ENCODE data around the gene APOA5. TPM values are rescaled to one million over a fixed set of nuclear protein-coding genes. Genes with fewer than 3 reads are reported as not detected.
"Not testable (repeated sequence)": the region's sequence is repeated elsewhere in the genome, so short reads cannot be mapped to it uniquely, and the experiment has no call there.

Gene APOA5
- total RNA-seq, 5 donors from 2014 or later (not counting 1 experiment from before 2014, with no cell fraction given) = 0.19 to 0.85 TPM; not detected in 3

- Histone ChIP-seq H3K36me3 (ENCODE audit: control insufficient read depth in 2 of 2, extremely low read depth in 1 of 2, insufficient read depth in 1 of 2, low read length in 1 of 2) (no peaks in the 10 kb centered on the region), H3K9me3 (no peaks in the 10 kb centered on the region), H3K4me3 (ENCODE audit: control insufficient read depth in 1 of 2, extremely low read depth in 1 of 2, low read length in 1 of 2) (no peak overlapping the region), H3K27me3 (replicated peaks in 1 of 2; ENCODE audit: control insufficient read depth in 2 of 2, extremely low read depth in 1 of 2, insufficient read depth in 2 of 2, low read length in 1 of 2) (peaks cover 0 to 4% of the 10 kb centered on the region in 2 experiments), H3K27ac (ENCODE audit: low read length) (no peak overlapping the region), H3K4me1 (ENCODE audit: control insufficient read depth in 1 of 2, extremely low read depth in 1 of 2, insufficient read depth in 2 of 2, low read length in 2 of 2) (peaks cover 0 to 20% of the 10 kb centered on the region in 2 experiments)
- 92% methylated on average over 6 of the region's 7 CpGs for WGBS (ENCODE audit: insufficient coverage)
- DNase-seq = no peak
- ATAC-seq (replicated peaks in 1 of 4) = no peak
- POLR2A ChIA-PET = interaction anchor here (0.8 to 1.4 kb wide), 3 partner anchors 17 to 49 kb away, joined by 3 to 12 read pairs (median 4); partner anchors contain the start of gene ZPR1 (in 1 of the 2)
- Mint-ChIP-seq H3K36me3 (no peaks in the 10 kb centered on the region), H3K4me3 (no peak overlapping the region), H3K27me3 (no peaks in the 10 kb centered on the region), H3K27ac (no peak overlapping the region), H3K4me1 (peaks cover 14 to 18% (median 16%) of the 10 kb centered on the region in 3 donors), H3K9me3 (no peaks in the 10 kb centered on the region)
- CTCF ChIA-PET = interaction anchor here (1.1 to 2.2 kb wide), 14 partner anchors 15 to 390 kb away, joined by 3 to 38 read pairs (median 6); partner anchors contain the start of genes APOA5 (in 2 of the 2), BUD13 (in 1 of the 2), SIDT2 (in 1 of the 2) and ZPR1 (in 1 of the 2)
Observed at GRCh38 chr11:116836632-116836991, 44.9 kb upstream of the APOA5 start.

- POLR2A ChIA-PET = interaction anchor here (0.6 to 1.4 kb wide), 8 partner anchors 17 to 281 kb away, joined by 3 to 12 read pairs (median 4); partner anchors contain the start of genes APOA5 (in 1 of the 2) and ZPR1 (in 1 of the 2)
- 10% methylated on average over 46 of the region's 57 CpGs for WGBS (ENCODE audit: insufficient coverage)
- Histone ChIP-seq H3K9me3 (no peaks in the 10 kb centered on the region), H3K4me3 (ENCODE audit: control insufficient read depth in 1 of 2, extremely low read depth in 1 of 2, low read length in 1 of 2) (peak overlapping the region; percentile 51 to 58), H3K36me3 (ENCODE audit: control insufficient read depth in 2 of 2, extremely low read depth in 1 of 2, insufficient read depth in 1 of 2, low read length in 1 of 2) (no peaks in the 10 kb centered on the region), H3K27me3 (replicated peaks in 1 of 2; ENCODE audit: control insufficient read depth in 2 of 2, extremely low read depth in 1 of 2, insufficient read depth in 2 of 2, low read length in 1 of 2) (peaks cover 0 to 4% of the 10 kb centered on the region in 2 experiments), H3K4me1 (ENCODE audit: control insufficient read depth in 1 of 2, extremely low read depth in 1 of 2, insufficient read depth in 2 of 2, low read length in 2 of 2) (peaks cover 0 to 20% of the 10 kb centered on the region in 2 experiments), H3K27ac (ENCODE audit: low read length) (no peak overlapping the region)
- peak; percentile 64 to 89 (median 77) for DNase-seq
- no peaks in the 10 kb centered on the region for H3K9me3 Mint-ChIP-seq
- CTCF ChIA-PET = interaction anchor here (0.6 to 2.2 kb wide), 29 partner anchors 15 to 394 kb away, joined by 3 to 38 read pairs (median 4); partner anchors contain the start of genes APOA5 (in 2 of the 2), BUD13 (in 1 of the 2), PAFAH1B2 (in 1 of the 2) and SIDT2 (in 1 of the 2)
- H3K4me3 Mint-ChIP-seq = peak overlapping the region; percentile 74 to 83 (median 77)
- H3K4me1 Mint-ChIP-seq = peaks cover 14 to 18% (median 16%) of the 10 kb centered on the region in 3 donors
- peak; percentile 93 to 95 (median 94) for ATAC-seq (replicated peaks in 1 of 4)
- H3K27me3 Mint-ChIP-seq = no peaks in the 10 kb centered on the region
- peak overlapping the region; percentile 46 to 71 for H3K27ac Mint-ChIP-seq
- no peaks in the 10 kb centered on the region for H3K36me3 Mint-ChIP-seq
Observed at GRCh38 chr11:116835791-116836631, 44.3 kb upstream of the APOA5 start.

GRCh38 chr11:116835042-116835772 is 43.5 kb upstream of the APOA5 start:
- Histone ChIP-seq H3K36me3 (ENCODE audit: control insufficient read depth in 2 of 2, extremely low read depth in 1 of 2, insufficient read depth in 1 of 2, low read length in 1 of 2) (no peaks in the 10 kb centered on the region), H3K4me3 (ENCODE audit: control insufficient read depth in 1 of 2, extremely low read depth in 1 of 2, low read length in 1 of 2) (peak overlapping the region; percentile 51 to 58), H3K4me1 (ENCODE audit: control insufficient read depth in 1 of 2, extremely low read depth in 1 of 2, insufficient read depth in 2 of 2, low read length in 2 of 2) (peaks cover 0 to 20% of the 10 kb centered on the region in 2 experiments), H3K27me3 (replicated peaks in 1 of 2; ENCODE audit: control insufficient read depth in 2 of 2, extremely low read depth in 1 of 2, insufficient read depth in 2 of 2, low read length in 1 of 2) (peaks cover 0 to 4% of the 10 kb centered on the region in 2 experiments), H3K9me3 (no peaks in the 10 kb centered on the region), H3K27ac (ENCODE audit: low read length) (no peak overlapping the region)
- no peaks in the 10 kb centered on the region for H3K27me3 Mint-ChIP-seq
- no peaks in the 10 kb centered on the region for H3K36me3 Mint-ChIP-seq
- ChIA-PET POLR2A (interaction anchor here (0.6 to 1.4 kb wide), 6 partner anchors 18 to 303 kb away, joined by 3 to 12 read pairs (median 4); partner anchors contain the start of gene APOA5 (in 1 of the 2)), CTCF (interaction anchor here (0.6 to 2.2 kb wide), 27 partner anchors 16 to 395 kb away, joined by 3 to 38 read pairs (median 4); partner anchors contain the start of genes APOA5 (in 1 of the 2), BUD13 (in 1 of the 2), PAFAH1B2 (in 1 of the 2) and SIDT2 (in 1 of the 2))
- H3K4me3 Mint-ChIP-seq = peak overlapping the region; percentile 74 to 83 (median 77)
- H3K9me3 Mint-ChIP-seq = no peaks in the 10 kb centered on the region
- peak overlapping the region in 1 of 2 donors; percentile 44 for H3K27ac Mint-ChIP-seq
- peaks cover 14 to 18% (median 15%) of the 10 kb centered on the region in 3 donors for H3K4me1 Mint-ChIP-seq
- ATAC-seq (replicated peaks in 1 of 4) = peak in 2 of 4 experiments; percentile 7 to 19
- WGBS (ENCODE audit: insufficient coverage) = 51% methylated on average over 19 of the region's 28 CpGs
- peak in 2 of 35 experiments; percentile 8 to 16 for DNase-seq

- H3K27ac ChIP-seq (ENCODE audit: low read length); H3K9me3 Mint-ChIP-seq; H3K4me3 ChIP-seq (ENCODE audit: control insufficient read depth in 1 of 2, extremely low read depth in 1 of 2, low read length in 1 of 2); ATAC-seq (replicated peaks in 1 of 4); DNase-seq; H3K36me3 Mint-ChIP-seq; H3K9me3 ChIP-seq; H3K27me3 Mint-ChIP-seq; H3K27me3 ChIP-seq (replicated peaks in 1 of 2; ENCODE audit: control insufficient read depth in 2 of 2, extremely low read depth in 1 of 2, insufficient read depth in 2 of 2, low read length in 1 of 2); H3K36me3 ChIP-seq (ENCODE audit: control insufficient read depth in 2 of 2, extremely low read depth in 1 of 2, insufficient read depth in 1 of 2, low read length in 1 of 2): not testable (repeated sequence)
- ChIA-PET POLR2A (interaction anchor here (0.6 to 0.7 kb wide), 2 partner anchors 95 to 304 kb away, joined by 3 to 4 read pairs; no protein-coding TSS in a partner anchor), CTCF (interaction anchor here in 1 of 2 donors (0.7 kb wide), 1 partner anchor 70 kb away, joined by 3 read pairs; no protein-coding TSS in a partner anchor)
- peak overlapping the region in 1 of 2 donors; percentile 44 for H3K27ac Mint-ChIP-seq
- H3K4me1 Mint-ChIP-seq = peaks cover 14 to 18% (median 15%) of the 10 kb centered on the region in 3 donors
- H3K4me1 ChIP-seq (ENCODE audit: control insufficient read depth in 1 of 2, extremely low read depth in 1 of 2, insufficient read depth in 2 of 2, low read length in 2 of 2) = peaks cover 0 to 20% of the 10 kb centered on the region in 2 experiments
- WGBS (ENCODE audit: insufficient coverage) = 88% methylated on average over 13 of the region's 13 CpGs
- peak overlapping the region; percentile 55 to 83 (median 60) for H3K4me3 Mint-ChIP-seq
Observed at GRCh38 chr11:116834535-116835041, 42.9 kb upstream of the APOA5 start.

GRCh38 chr11:116833816-116834534 is 42.3 kb upstream of the APOA5 start:
- H3K4me3 ChIP-seq (ENCODE audit: control insufficient read depth in 1 of 2, extremely low read depth in 1 of 2, low read length in 1 of 2) = no peak overlapping the region
- POLR2A ChIA-PET = interaction anchor here (0.6 to 0.7 kb wide), 2 partner anchors 96 to 305 kb away, joined by 3 to 4 read pairs; no protein-coding TSS in a partner anchor
- H3K27ac ChIP-seq (ENCODE audit: low read length) = no peak overlapping the region
- H3K4me1 ChIP-seq (ENCODE audit: control insufficient read depth in 1 of 2, extremely low read depth in 1 of 2, insufficient read depth in 2 of 2, low read length in 2 of 2) = peaks cover 0 to 20% of the 10 kb centered on the region in 2 experiments
- H3K27me3 ChIP-seq (replicated peaks in 1 of 2; ENCODE audit: control insufficient read depth in 2 of 2, extremely low read depth in 1 of 2, insufficient read depth in 2 of 2, low read length in 1 of 2) = peaks cover 0 to 11% of the 10 kb centered on the region in 2 experiments
- Mint-ChIP-seq H3K4me3 (peak overlapping the region in 2 of 3 donors; percentile 23 to 42), H3K27me3 (no peaks in the 10 kb centered on the region), H3K27ac (peak overlapping the region in 1 of 2 donors; percentile 39), H3K36me3 (no peaks in the 10 kb centered on the region), H3K4me1 (peaks cover 14 to 18% (median 15%) of the 10 kb centered on the region in 3 donors), H3K9me3 (no peaks in the 10 kb centered on the region)
- DNase-seq (no peak), ATAC-seq (replicated peaks in 1 of 4) (no peak)
- H3K9me3 ChIP-seq = no peaks in the 10 kb centered on the region
- H3K36me3 ChIP-seq (ENCODE audit: control insufficient read depth in 2 of 2, extremely low read depth in 1 of 2, insufficient read depth in 1 of 2, low read length in 1 of 2) = no peaks in the 10 kb centered on the region
- CTCF ChIA-PET = interaction anchor here in 1 of 2 donors (0.7 kb wide), 1 partner anchor 69 kb away, joined by 3 read pairs; no protein-coding TSS in a partner anchor
- 94% methylated on average over 11 of the region's 14 CpGs for WGBS (ENCODE audit: insufficient coverage)

Data from T-cell (primary cell).